A549 (cell line): ENCODE measurements around the gene ZNF438. TPM values are rescaled to one million over a fixed set of nuclear protein-coding genes. Genes with fewer than 3 reads are reported as not detected.

Experiments
- ATAC-seq, 2 experiments: fragments of 200-7000 bp in 1 of 2; fragments of >200 bp in 1 of 2; cut with Nextera tagmentation in 1 of 2; cut with Tn5 transposase in 1 of 2; 3 replicates each; pipeline versions ENCODE4 v1.8.0 to v1.9.1; 2018 to 2020; ENCODE audit warnings: mild to moderate bottlenecking in 1 of 2, moderate library complexity in 1 of 2
- CTCF ChIA-PET: fragments of 300-600 bp; sonication (Branson Sonifier 250); formaldehyde crosslinking; extraction: SDS; loops from one replicate; lab custom pipeline; 2021; ENCODE audit warnings: antibody characterized with exemption, inconsistent platforms; lab: Yijun Ruan, JAX
- POLR2A ChIA-PET: fragments of 350-600 bp; formaldehyde crosslinking; extraction: SDS; loops from one replicate; lab custom pipeline; 2021; ENCODE audit warnings: antibody characterized with exemption, inconsistent platforms; lab: Yijun Ruan, JAX
- DNase-seq, 2 experiments: peaks; one replicate each; pipeline versions ENCODE4 v3.0.0 to v3.0.0-alpha.2; 2011 to 2016; ENCODE audit warnings: low read depth in 1 of 2, low spot score in 1 of 2
- FAIRE-seq: peaks from 2 replicates; lab custom pipeline; 2011; peaks lifted over from hg19 to GRCh38; lab: Jason Lieb, UNC
- H3K27ac ChIP-seq, 2 experiments: fragments of >200 bp; sonication (Bioruptor Twin); formaldehyde crosslinking; 3 replicates each; pipeline ENCODE4 v1.5.1; 2016 to 2017
- H3K4me1 ChIP-seq: fragments of >200 bp; sonication (Bioruptor Twin); formaldehyde crosslinking; 3 replicates; pipeline ENCODE4 v1.6.1; 2016
- H3K4me2 ChIP-seq: fragments of >200 bp; sonication (Bioruptor Twin); formaldehyde crosslinking; 3 replicates; pipeline ENCODE4 v1.6.1; 2016
- H3K4me3 ChIP-seq: fragments of >200 bp; sonication (Bioruptor Twin); formaldehyde crosslinking; 3 replicates; pipeline ENCODE4 v1.5.1; 2016
- H3K9me3 ChIP-seq: fragments of >200 bp; sonication (Bioruptor Twin); formaldehyde crosslinking; 3 replicates; pipeline ENCODE4 v1.6.1; 2016
- ATOH8 ChIP-seq: fragments of 250-450 bp; sonication (Bioruptor Pico); IDR thresholded peaks from 2 replicates; pipeline ENCODE4 v1.5.0; 2020; ENCODE audit warnings: low read depth, mild to moderate bottlenecking, moderate library complexity
- CTCF ChIP-seq: fragments of >200 bp; sonication (Bioruptor Twin); formaldehyde crosslinking; IDR thresholded peaks from 3 replicates; pipeline ENCODE4 v1.5.1; 2016
- E2F6 ChIP-seq: IDR thresholded peaks from 2 replicates; pipeline ENCODE4 v1.6.1; 2012; ENCODE audit warnings: low read depth, borderline replicate concordance
- EHF ChIP-seq: fragments of 250-450 bp; sonication (Bioruptor Pico); IDR thresholded peaks from 2 replicates; pipeline ENCODE4 v1.5.0; 2020; ENCODE audit warnings: mild to moderate bottlenecking
- ELK1 ChIP-seq: fragments of 150-350 bp; IDR thresholded peaks from 2 replicates; pipeline ENCODE4 v1.6.1; 2014; ENCODE audit warnings: low read depth, mild to moderate bottlenecking, low read length
- EP300 ChIP-seq, 2 experiments: fragments of >200 bp; sonication (Bioruptor Twin); formaldehyde crosslinking; IDR thresholded peaks; 2 replicates in 1 of 2; 3 replicates in 1 of 2; pipeline ENCODE4 v1.6.1; 2016 to 2017
- FOXS1 ChIP-seq: fragments of 250-450 bp; sonication (Bioruptor Pico); IDR thresholded peaks from 2 replicates; pipeline ENCODE4 v1.5.0; 2020; ENCODE audit warnings: mild to moderate bottlenecking, moderate library complexity
- HEYL ChIP-seq: fragments of 250-450 bp; sonication (Bioruptor Pico); IDR thresholded peaks from 2 replicates; pipeline ENCODE4 v1.8.0; 2021; ENCODE audit warnings: mild to moderate bottlenecking, moderate library complexity
- HOXA7 ChIP-seq: fragments of 250-450 bp; sonication (Bioruptor Pico); IDR thresholded peaks from 2 replicates; pipeline ENCODE4 v1.5.0; 2020; ENCODE audit warnings: mild to moderate bottlenecking, moderate library complexity
- MAFK ChIP-seq: fragments of 450-650 bp; IDR thresholded peaks from 2 replicates; pipeline ENCODE4 v1.6.1; 2014; ENCODE audit not compliant: partially characterized antibody
- MAZ ChIP-seq: fragments of 150-350 bp; IDR thresholded peaks from 2 replicates; pipeline ENCODE4 v1.6.1; 2014; ENCODE audit warnings: antibody characterized with exemption, low read depth, low read length, borderline replicate concordance
- NR3C1 ChIP-seq: fragments of >200 bp; sonication (Bioruptor Twin); formaldehyde crosslinking; IDR thresholded peaks from 3 replicates; pipeline ENCODE4 v1.6.1; 2017
- PHF8 ChIP-seq: fragments of 200-600 bp; sonication (generic); IDR thresholded peaks from 2 replicates; pipeline ENCODE4 v1.6.1; 2016; ENCODE audit warnings: low read depth, mild to moderate bottlenecking, antibody characterized with exemption, moderate library complexity, borderline replicate concordance
- POLR2A ChIP-seq: IDR thresholded peaks from 2 replicates; pipeline ENCODE4 v1.6.1; 2012; ENCODE audit warnings: mild to moderate bottlenecking, low read length
- RAD21 ChIP-seq, 2 experiments: fragments of >200 bp in 1 of 2; sonication (Bioruptor Twin) in 1 of 2; formaldehyde crosslinking in 1 of 2; IDR thresholded peaks in 1 of 2; conservative IDR thresholded peaks in 1 of 2; 2 replicates in 1 of 2; 3 replicates in 1 of 2; pipeline ENCODE4 v1.6.1; 2012 to 2018; ENCODE audit warnings: inconsistent platforms in 1 of 2
- REST ChIP-seq: fragments of 200-600 bp; sonication (generic); IDR thresholded peaks from 2 replicates; pipeline ENCODE4 v1.6.1; 2016; ENCODE audit warnings: antibody characterized with exemption, mild to moderate bottlenecking, moderate library complexity
- SMC3 ChIP-seq: fragments of >200 bp; sonication (Bioruptor Twin); formaldehyde crosslinking; IDR thresholded peaks from 3 replicates; pipeline ENCODE4 v1.6.1; 2018; ENCODE audit warnings: inconsistent platforms
- SREBF2 ChIP-seq: fragments of 450-650 bp; IDR thresholded peaks from 2 replicates; pipeline ENCODE4 v1.6.1; 2014; ENCODE audit warnings: mild to moderate bottlenecking, moderate library complexity
- USF2 ChIP-seq: fragments of 450-650 bp; IDR thresholded peaks from 2 replicates; pipeline ENCODE4 v1.6.1; 2014; ENCODE audit warnings: antibody characterized with exemption
- ZC3H11A ChIP-seq: fragments of 450-650 bp; IDR thresholded peaks from 2 replicates; pipeline ENCODE4 v1.6.1; 2014; ENCODE audit warnings: antibody characterized with exemption, mild to moderate bottlenecking
- ZNF302 ChIP-seq: fragments of 250-450 bp; sonication (Bioruptor Pico); IDR thresholded peaks from 2 replicates; pipeline ENCODE4 v1.9.0; 2021; ENCODE audit warnings: inconsistent platforms, mild to moderate bottlenecking, moderate library complexity
- whole genome bisulfite sequencing: methylation state at CpG from one replicate; pipeline ENCODE4 v1.1.6; 2017; ENCODE audit errors: missing lambda C conversion rate; 5-methylcytosine and 5-hydroxymethylcytosine counted together
- polyA plus RNA-seq, 4 experiments: library from polyadenylated mRNA; depleted of rRNA in 3 of 4; stranded (reverse); fragments of >200 nt; fragmentation: RNase III in 1 of 4; extraction: RNeasy Plus Mini Kit Qiagen cat#74134 plus additional on column Dnase treatment in 1 of 4; gene quantifications; 2 replicates in 3 of 4; 3 replicates in 1 of 4; pipeline ENCODE4 v1.2.3, GENCODE V29; 2011 to 2017

Gene ZNF438
- polyA plus RNA-seq, 2 of the 4 experiments (the other 2 are of a cell fraction), result 2.2 to 4.5 TPM

- TF ChIP-seq REST (no peak), RAD21 (conservative IDR thresholded peaks at IDR 0.05 in 1 of 2, IDR thresholded peaks at IDR 0.05 in 1 of 2) (no peak), FOXS1 (CRISPR knock-in tag) (no peak)
Measured at GRCh38 chr10:30834651-30835050, 197.0 kb downstream of the ZNF438 start (continued).

GRCh38 chr10:30834153-30834552 is 197.5 kb downstream of the ZNF438 start:
- ChIA-PET CTCF (interaction anchor here (0.9 to 1.1 kb wide), 3 partner anchors 10 to 348 kb away, joined by 3 to 5 read pairs (median 3); no protein-coding TSS in a partner anchor), POLR2A (no interaction called here)
- H3K4me2 ChIP-seq, result no peak overlapping the region
- WGBS, result 59% methylated on average over 4 of the region's 4 CpGs
- H3K27ac ChIP-seq, result no peak overlapping the region
- ATAC-seq (no peak), FAIRE-seq (no peak), DNase-seq (no peak)
- H3K4me3 ChIP-seq, result no peak overlapping the region
- H3K4me1 ChIP-seq, result no peaks in the 10 kb centered on the region
- TF ChIP-seq EHF (CRISPR knock-in tag) (no peak), ELK1 (no peak), MAZ (no peak), SREBF2 (no peak), USF2 (no peak), ATOH8 (CRISPR knock-in tag) (no peak), POLR2A (no peak)
- no peaks in the 10 kb centered on the region for H3K9me3 ChIP-seq

- POLR2A ChIA-PET, result no interaction called here
- TF ChIP-seq HOXA7 (CRISPR knock-in tag), result no peak
- no peak for TF ChIP-seq ZC3H11A
- TF ChIP-seq MAFK, result no peak
- TF ChIP-seq REST, result no peak
- no peak for TF ChIP-seq USF2
- no peak for TF ChIP-seq EP300 (IDR thresholded peaks at IDR 0.05)
- TF ChIP-seq PHF8, result no peak
- no peak for TF ChIP-seq CTCF
- TF ChIP-seq E2F6, result no peak
- TF ChIP-seq ZNF302 (CRISPR knock-in tag), result no peak
- TF ChIP-seq HEYL (CRISPR knock-in tag), result no peak
- no peak for TF ChIP-seq SMC3
- no peak for TF ChIP-seq NR3C1
Measured at GRCh38 chr10:30833628-30833970, 198.1 kb downstream of the ZNF438 start.

More at GRCh38 chr10:30833628-30833970, 198.1 kb downstream of the ZNF438 start:
- FAIRE-seq, result no peak
- no peak overlapping the region for H3K4me2 ChIP-seq
- no peak overlapping the region for H3K27ac ChIP-seq
- WGBS, result 84% methylated on average over 5 of the region's 5 CpGs
- no peak for DNase-seq
- ATAC-seq, result no peak
- no peak overlapping the region for H3K4me3 ChIP-seq
- no peaks in the 10 kb centered on the region for H3K9me3 ChIP-seq
- CTCF ChIA-PET, result interaction anchor here (0.9 to 1.1 kb wide), 3 partner anchors 9 to 348 kb away, joined by 3 to 5 read pairs (median 3); no protein-coding TSS in a partner anchor
- H3K4me1 ChIP-seq, result no peaks in the 10 kb centered on the region
